GM19239 (cell line): ENCODE data around the gene ZNF691.
"Not testable (repeated sequence)": the region's sequence is repeated elsewhere in the genome, so short reads cannot be mapped to it uniquely, and the experiment has no call there.

Source experiments
- DNase-seq: peaks from one replicate; pipeline ENCODE4 v3.0.0; 2011; ENCODE audit warnings: low spot score; ENCODE audit not compliant: insufficient read length
- FAIRE-seq: peaks from 2 replicates; lab custom pipeline; 2011; peaks lifted over from hg19 to GRCh38; lab: Jason Lieb, UNC

Gene ZNF691

GRCh38 chr1:42899960-42900359 is 53.5 kb downstream of the ZNF691 start:
- not testable (repeated sequence) for DNase-seq, FAIRE-seq
